ENCODE measurements around the gene SVOP.

DNA sequence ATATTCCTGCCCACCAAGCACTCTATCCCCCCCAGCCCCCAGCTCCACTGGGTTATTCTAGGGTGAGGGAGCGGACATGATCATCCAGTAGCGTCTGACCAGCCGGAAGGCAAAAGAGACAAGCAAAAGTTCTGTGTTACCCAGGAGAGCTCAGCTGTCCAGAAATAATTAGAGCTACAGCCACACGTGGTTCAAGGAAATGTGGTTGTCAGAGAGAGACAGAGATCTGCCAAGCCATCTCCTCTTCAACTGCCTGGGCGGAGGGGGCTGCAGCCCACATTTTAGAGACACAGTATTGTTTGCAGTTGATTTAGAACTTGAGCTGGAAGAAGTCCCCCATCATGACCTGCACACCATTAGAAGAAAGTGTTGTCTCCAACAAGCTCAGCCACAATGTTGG, 110.5 kb downstream of the SVOP start:
- TF ChIP-seq, protein P1, sequence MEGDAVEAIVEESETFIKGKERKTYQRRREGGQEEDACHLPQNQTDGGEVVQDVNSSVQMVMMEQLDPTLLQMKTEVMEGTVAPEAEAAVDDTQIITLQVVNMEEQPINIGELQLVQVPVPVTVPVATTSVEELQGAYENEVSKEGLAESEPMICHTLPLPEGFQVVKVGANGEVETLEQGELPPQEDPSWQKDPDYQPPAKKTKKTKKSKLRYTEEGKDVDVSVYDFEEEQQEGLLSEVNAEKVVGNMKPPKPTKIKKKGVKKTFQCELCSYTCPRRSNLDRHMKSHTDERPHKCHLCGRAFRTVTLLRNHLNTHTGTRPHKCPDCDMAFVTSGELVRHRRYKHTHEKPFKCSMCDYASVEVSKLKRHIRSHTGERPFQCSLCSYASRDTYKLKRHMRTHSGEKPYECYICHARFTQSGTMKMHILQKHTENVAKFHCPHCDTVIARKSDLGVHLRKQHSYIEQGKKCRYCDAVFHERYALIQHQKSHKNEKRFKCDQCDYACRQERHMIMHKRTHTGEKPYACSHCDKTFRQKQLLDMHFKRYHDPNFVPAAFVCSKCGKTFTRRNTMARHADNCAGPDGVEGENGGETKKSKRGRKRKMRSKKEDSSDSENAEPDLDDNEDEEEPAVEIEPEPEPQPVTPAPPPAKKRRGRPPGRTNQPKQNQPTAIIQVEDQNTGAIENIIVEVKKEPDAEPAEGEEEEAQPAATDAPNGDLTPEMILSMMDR (IDR thresholded peaks at IDR 0.05): no peak
- TF ChIP-seq ZFX (IDR thresholded peaks at IDR 0.05; ENCODE audit: borderline replicate concordance): no peak
